Fibroblast of villous mesenchyme (primary cell): ENCODE results near the gene DAW1. TPM values are rescaled to one million over a fixed set of nuclear protein-coding genes. Genes with fewer than 3 reads are reported as not detected.

Experiments used
- DNase-seq: peaks from one replicate; pipeline ENCODE4 v3.0.0-alpha.2; 2010; ENCODE audit warnings: low read depth
- H3K4me3 ChIP-seq: 2 replicates; pipeline ENCODE4 v1.5.1; 2011; ENCODE audit warnings: low read depth, mild to moderate bottlenecking, low read length
- CTCF ChIP-seq: IDR thresholded peaks from 2 replicates; pipeline ENCODE4 v1.5.1; 2012; ENCODE audit warnings: low read depth, mild to moderate bottlenecking, low read length; ENCODE audit not compliant: insufficient read depth
- total RNA-seq: library from RNA; depleted of rRNA; stranded (reverse); fragments of >200 nt; gene quantifications from 2 replicates; pipeline ENCODE4 v1.2.3, GENCODE V29; 2012

DAW1 gene
- total RNA-seq, 1 donor = not detected

GRCh38 chr2:227860221-227860641 lies 11.2 kb upstream of the DAW1 start:
- no peak overlapping the region for H3K4me3 ChIP-seq
- TF ChIP-seq CTCF = no peak
- no peak for DNase-seq

GRCh38 chr2:227861011-227861410 lies 10.4 kb upstream of the DAW1 start:
- TF ChIP-seq CTCF = no peak
- DNase-seq = no peak
- H3K4me3 ChIP-seq = no peak overlapping the region

- no peak overlapping the region for H3K4me3 ChIP-seq
- DNase-seq = peak; percentile 75
- TF ChIP-seq CTCF = peak; percentile 71
Measured at GRCh38 chr2:227862227-227862740, 9.1 kb upstream of the DAW1 start.

GRCh38 chr2:227862741-227863588 lies 8.5 kb upstream of the DAW1 start:
- peak; percentile 85 for DNase-seq
- no peak overlapping the region for H3K4me3 ChIP-seq
- TF ChIP-seq CTCF = no peak

- peak; percentile 94 for DNase-seq
- no peak for TF ChIP-seq CTCF
Measured at GRCh38 chr2:227864161-227864756, 7.2 kb upstream of the DAW1 start.

GRCh38 chr2:227865291-227865690 lies 6.1 kb upstream of the DAW1 start:
- DNase-seq = no peak

More at GRCh38 chr2:227864161-227864756, 7.2 kb upstream of the DAW1 start:
- H3K4me3 ChIP-seq = peak overlapping the region; percentile 24

More at GRCh38 chr2:227865291-227865690, 6.1 kb upstream of the DAW1 start:
- no peak for TF ChIP-seq CTCF
- H3K4me3 ChIP-seq = no peak overlapping the region
